H9 (cell line): ENCODE data around the gene EVL. TPM values are rescaled to one million over a fixed set of nuclear protein-coding genes. Genes with fewer than 3 reads are reported as not detected.
"Not testable (repeated sequence)": the region's sequence is repeated elsewhere in the genome, so short reads cannot be mapped to it uniquely, and the experiment has no call there.

ENCODE experiments used
- DNase-seq: peaks from one replicate; pipeline ENCODE4 v3.0.0-alpha.2; 2017
- H2AFZ ChIP-seq: one replicate; pipeline ENCODE4 v1.6.1; 2013; ENCODE audit warnings: mild to moderate bottlenecking, low read length, control low read depth, moderate library complexity
- H2AK5ac ChIP-seq: 2 replicates; pipeline ENCODE4 v1.6.1; 2013; ENCODE audit warnings: low read length, control low read depth, mixed read lengths; ENCODE audit not compliant: insufficient read length
- H2BK120ac ChIP-seq: one replicate; pipeline ENCODE4 v1.6.1; 2013; ENCODE audit warnings: low read depth, mild to moderate bottlenecking, low read length, control low read depth, inconsistent platforms; ENCODE audit not compliant: poor library complexity, severe bottlenecking
- H2BK12ac ChIP-seq: 2 replicates; pipeline ENCODE4 v1.6.1; 2013; ENCODE audit warnings: low read length, control low read depth, mixed read lengths, low read depth; ENCODE audit not compliant: insufficient read length
- H2BK15ac ChIP-seq: 2 replicates; pipeline ENCODE4 v1.6.1; 2013; ENCODE audit warnings: low read depth, low read length, control low read depth
- H2BK20ac ChIP-seq: one replicate; pipeline ENCODE4 v1.6.1; 2013; ENCODE audit warnings: low read depth, mild to moderate bottlenecking, low read length, control low read depth, inconsistent platforms; ENCODE audit not compliant: poor library complexity, severe bottlenecking
- H2BK5ac ChIP-seq: 2 replicates; pipeline ENCODE4 v1.6.1; 2013; ENCODE audit warnings: low read length, control low read depth, mixed read lengths; ENCODE audit not compliant: insufficient read length
- H3K14ac ChIP-seq: 2 replicates; pipeline ENCODE4 v1.6.1; 2013; ENCODE audit warnings: low read length, control low read depth; ENCODE audit not compliant: insufficient read depth
- H3K18ac ChIP-seq: 2 replicates; pipeline ENCODE4 v1.6.1; 2013; ENCODE audit warnings: low read depth, mild to moderate bottlenecking, mixed read lengths, low read length, control low read depth; ENCODE audit not compliant: insufficient read length
- H3K23ac ChIP-seq: 2 replicates; pipeline ENCODE4 v1.6.1; 2013; ENCODE audit warnings: low read length, control low read depth, mixed read lengths, low read depth; ENCODE audit not compliant: insufficient read length
- H3K23me2 ChIP-seq: 2 replicates; pipeline ENCODE4 v1.6.1; 2013; ENCODE audit warnings: low read depth, mild to moderate bottlenecking, mixed read lengths, low read length, control low read depth; ENCODE audit not compliant: insufficient read length, poor library complexity, severe bottlenecking
- H3K27ac ChIP-seq: 2 replicates; pipeline ENCODE4 v1.5.1; 2013; ENCODE audit warnings: low read length, control low read depth, mixed read lengths, low read depth; ENCODE audit not compliant: insufficient read length
- H3K27me3 ChIP-seq: 2 replicates; pipeline ENCODE4 v1.6.1; 2013; ENCODE audit warnings: low read length, control low read depth, inconsistent platforms; ENCODE audit not compliant: insufficient read depth
- H3K4ac ChIP-seq: 2 replicates; pipeline ENCODE4 v1.6.1; 2013; ENCODE audit warnings: low read depth, mild to moderate bottlenecking, control low read depth, inconsistent platforms, low read length, moderate library complexity
- H3K4me1 ChIP-seq: 2 replicates; pipeline ENCODE4 v1.6.1; 2013; ENCODE audit warnings: low read length, control low read depth, inconsistent platforms; ENCODE audit not compliant: insufficient read depth
- H3K4me2 ChIP-seq: 2 replicates; pipeline ENCODE4 v1.6.1; 2013; ENCODE audit warnings: low read length, control low read depth, mixed read lengths; ENCODE audit not compliant: insufficient read length, insufficient read depth
- H3K56ac ChIP-seq: 2 replicates; pipeline ENCODE4 v1.6.1; 2013; ENCODE audit warnings: low read depth, mild to moderate bottlenecking, mixed read lengths, low read length, control low read depth; ENCODE audit not compliant: insufficient read length
- H3K79me1 ChIP-seq: 2 replicates; pipeline ENCODE4 v1.6.1; 2013; ENCODE audit warnings: low read depth, mild to moderate bottlenecking, moderate library complexity, low read length, control low read depth, inconsistent platforms; ENCODE audit not compliant: insufficient read depth, poor library complexity, severe bottlenecking
- H3K79me2 ChIP-seq: 2 replicates; pipeline ENCODE4 v1.6.1; 2013; ENCODE audit warnings: low read length, control low read depth, inconsistent platforms; ENCODE audit not compliant: insufficient read depth
- H3K9ac ChIP-seq: 2 replicates; pipeline ENCODE4 v1.6.1; 2013; ENCODE audit warnings: low read length, control low read depth, mixed read lengths; ENCODE audit not compliant: insufficient read length; ENCODE audit errors: extremely low read depth
- H3K9me3 ChIP-seq: one replicate; pipeline ENCODE4 v1.6.1; 2013; ENCODE audit warnings: low read depth, low read length, inconsistent platforms; ENCODE audit not compliant: control insufficient read depth
- H3T11ph ChIP-seq: one replicate; pipeline ENCODE4 v1.6.1; 2013; ENCODE audit warnings: mild to moderate bottlenecking, low read length, control low read depth, inconsistent platforms
- H4K20me1 ChIP-seq: one replicate; pipeline ENCODE4 v1.6.1; 2013; ENCODE audit not compliant: control insufficient read depth, insufficient read length, insufficient read depth
- H4K5ac ChIP-seq: 2 replicates; pipeline ENCODE4 v1.6.1; 2013; ENCODE audit warnings: low read depth, mild to moderate bottlenecking, mixed read lengths, low read length, control low read depth; ENCODE audit not compliant: insufficient read length
- H4K8ac ChIP-seq: replicated peaks from 2 replicates; pipeline ENCODE4 v1.6.1; 2013; ENCODE audit warnings: low read length, control low read depth, mixed read lengths, low read depth; ENCODE audit not compliant: insufficient read length
- H4K91ac ChIP-seq: 2 replicates; pipeline ENCODE4 v1.6.1; 2013; ENCODE audit warnings: low read depth, mild to moderate bottlenecking, moderate library complexity, mixed read lengths, low read length, control low read depth; ENCODE audit not compliant: insufficient read length
- H3K27ac Mint-ChIP-seq, 3 experiments: 2 replicates in 2 of 3; 3 replicates in 1 of 3; pipeline ENCODE4 v1.8.0; 2020 to 2021; ENCODE audit warnings: mixed read lengths in 3 of 3, mild to moderate bottlenecking in 1 of 3, moderate library complexity in 1 of 3
- H3K27me3 Mint-ChIP-seq: 2 replicates; pipeline ENCODE4 v1.8.0; 2021; ENCODE audit warnings: low read depth, mild to moderate bottlenecking, moderate library complexity, mixed read lengths
- H3K36me3 Mint-ChIP-seq, 3 experiments: 2 replicates in 2 of 3; 3 replicates in 1 of 3; pipeline ENCODE4 v1.8.0; 2020 to 2021; ENCODE audit warnings: low read depth in 3 of 3, mixed read lengths in 3 of 3; ENCODE audit not compliant: insufficient read depth in 1 of 3
- H3K4me1 Mint-ChIP-seq, 2 experiments: 2 replicates each; pipeline ENCODE4 v1.8.0; 2020; ENCODE audit warnings: mixed read lengths in 2 of 2
- H3K4me3 Mint-ChIP-seq, 2 experiments: 2 replicates in 1 of 2; 3 replicates in 1 of 2; pipeline ENCODE4 v1.8.0; 2020 to 2021; ENCODE audit warnings: mild to moderate bottlenecking in 2 of 2, mixed read lengths in 2 of 2, moderate library complexity in 1 of 2
- H3K9me3 Mint-ChIP-seq, 2 experiments: 2 replicates in 1 of 2; 3 replicates in 1 of 2; pipeline ENCODE4 v1.8.0; 2020; ENCODE audit warnings: mild to moderate bottlenecking in 2 of 2, mixed read lengths in 2 of 2, moderate library complexity in 1 of 2
- CTCF ChIP-seq: fragments of 200-600 bp; sonication (generic); conservative IDR thresholded peaks from 3 replicates; pipeline ENCODE4 v1.8.0; 2021; ENCODE audit warnings: antibody characterized with exemption, mild to moderate bottlenecking
- WGBS: extraction: QIAGEN DNeasy Blood & Tissue Kit; methylation state at CpG from one replicate; pipeline ENCODE4 v1.1.7; 2013; ENCODE audit warnings: missing lambda C conversion rate, low lambda C conversion rate, mixed read lengths; ENCODE audit not compliant: insufficient read length; ENCODE audit errors: extremely low coverage; 5-methylcytosine and 5-hydroxymethylcytosine counted together
- total RNA-seq: library from RNA; stranded (reverse); gene quantifications from 2 replicates; pipeline ENCODE4 v1.2.1, GENCODE V29; 2021

The EVL gene
- total RNA-seq, 1 experiment from 2014 or later: 53.2 TPM

- Histone ChIP-seq H3K9me3 (no peaks in the 10 kb centered on the region), H3K4me1 (no peaks in the 10 kb centered on the region), H3K18ac (no peak overlapping the region), H2BK15ac (no peak overlapping the region), H3K4me2 (no peak overlapping the region), H4K91ac (no peak overlapping the region), H3K23me2 (no peaks in the 10 kb centered on the region), H3K9ac (no peak overlapping the region), H2BK20ac (no peak overlapping the region), H3K4ac (no peak overlapping the region), H3K27me3 (peaks cover 7% of the 10 kb centered on the region; the same call in 1 of the 2 replicates), H3K14ac (no peak overlapping the region), H3K79me1 (no peaks in the 10 kb centered on the region), H3K56ac (no peak overlapping the region), H2AFZ (no peak overlapping the region), H3T11ph (no peak overlapping the region), H2AK5ac (no peak overlapping the region), H3K23ac (no peak overlapping the region), H4K5ac (no peak overlapping the region), H4K8ac (no peak overlapping the region), H2BK5ac (no peak overlapping the region), H3K27ac (no peak overlapping the region), H2BK12ac (no peak overlapping the region), H3K79me2 (no peaks in the 10 kb centered on the region), H4K20me1 (no peaks in the 10 kb centered on the region), H2BK120ac (no peak overlapping the region)
- H3K4me1 Mint-ChIP-seq: peaks cover 3 to 9% of the 10 kb centered on the region in 2 experiments
- WGBS: no CpG with 5 or more reads among the region's 3 CpGs
- no peak overlapping the region; a peak in 1 of 7 replicates for H3K27ac Mint-ChIP-seq
- H3K9me3 Mint-ChIP-seq: no peaks in the 10 kb centered on the region; a peak in 1 of 5 replicates
- no peak; the same call in 2 of the 3 replicates for TF ChIP-seq CTCF
- no peak overlapping the region for H3K4me3 Mint-ChIP-seq
- H3K27me3 Mint-ChIP-seq: peaks cover 53% of the 10 kb centered on the region
- DNase-seq: no peak
- H3K36me3 Mint-ChIP-seq: no peaks in the 10 kb centered on the region
Observed at GRCh38 chr14:100028990-100029677, 36.1 kb upstream of the EVL start.

- not testable (repeated sequence) for H3K23me2 ChIP-seq, H3K9me3 Mint-ChIP-seq, H2BK12ac ChIP-seq, H4K20me1 ChIP-seq, H3K79me2 ChIP-seq, H3K4ac ChIP-seq, H2BK120ac ChIP-seq, H3K36me3 Mint-ChIP-seq, DNase-seq, H3K4me1 ChIP-seq, H3K23ac ChIP-seq, H3K18ac ChIP-seq, H3K79me1 ChIP-seq, H2BK15ac ChIP-seq, H4K5ac ChIP-seq, H3K9ac ChIP-seq, H2BK5ac ChIP-seq, H3K4me2 ChIP-seq, H4K8ac ChIP-seq, H4K91ac ChIP-seq, H3K4me1 Mint-ChIP-seq, H2AFZ ChIP-seq, H2BK20ac ChIP-seq, H3K27ac ChIP-seq, H2AK5ac ChIP-seq, H3K4me3 Mint-ChIP-seq, H3K56ac ChIP-seq, H3K27ac Mint-ChIP-seq, H3K27me3 ChIP-seq, H3K9me3 ChIP-seq, H3T11ph ChIP-seq, H3K14ac ChIP-seq
- H3K27me3 Mint-ChIP-seq: peaks cover 53% of the 10 kb centered on the region
- no CpG with 5 or more reads among the region's 13 CpGs for WGBS
Observed at GRCh38 chr14:100030006-100030405, 35.2 kb upstream of the EVL start.
